Fibroblast of lung (primary cell): ENCODE measurements around the gene DISP3. TPM values are rescaled to one million over a fixed set of nuclear protein-coding genes. Genes with fewer than 3 reads are reported as not detected.

Experiments
- DNase-seq, 2 donors: peaks; one replicate each; pipeline versions ENCODE4 v3.0.0 to v3.0.0-alpha.2; 2010; ENCODE audit warnings: low read depth in 2 of 2
- H2AFZ ChIP-seq: 2 replicates; pipeline ENCODE4 v1.5.1; 2012; ENCODE audit warnings: low read length, control low read depth, inconsistent platforms
- H3K27ac ChIP-seq: 2 replicates; pipeline ENCODE4 v1.5.1; 2011; ENCODE audit warnings: low read length, control low read depth; ENCODE audit not compliant: insufficient read depth
- H3K27me3 ChIP-seq: 2 replicates; pipeline ENCODE4 v1.5.1; 2011; ENCODE audit warnings: mild to moderate bottlenecking, low read length; ENCODE audit not compliant: control insufficient read depth, insufficient read depth
- H3K36me3 ChIP-seq: 2 replicates; pipeline ENCODE4 v1.5.1; 2011; ENCODE audit warnings: low read length; ENCODE audit not compliant: control insufficient read depth, insufficient read depth
- H3K4me1 ChIP-seq: 2 replicates; pipeline ENCODE4 v1.5.1; 2011; ENCODE audit warnings: low read length; ENCODE audit not compliant: control insufficient read depth, insufficient read depth; ENCODE audit errors: extremely low read depth
- H3K4me2 ChIP-seq: 2 replicates; pipeline ENCODE4 v1.5.1; 2011; ENCODE audit warnings: low read length, control low read depth; ENCODE audit not compliant: insufficient read depth; ENCODE audit errors: extremely low read depth
- H3K4me3 ChIP-seq, 4 experiments: fragments of 200-600 bp in 1 of 4; sonication (generic) in 1 of 4; replicated peaks in 1 of 4; 2 replicates each; pipeline ENCODE4 v1.5.1; 2011 to 2016; ENCODE audit warnings: low read length in 4 of 4, low read depth in 3 of 4, mild to moderate bottlenecking in 3 of 4, control low read depth in 2 of 4, inconsistent platforms in 1 of 4, mixed read lengths in 1 of 4; ENCODE audit not compliant: insufficient read depth in 1 of 4; ENCODE audit errors: control extremely low read depth in 1 of 4
- H3K79me2 ChIP-seq: 2 replicates; pipeline ENCODE4 v1.5.1; 2012; ENCODE audit warnings: mild to moderate bottlenecking, low read length, inconsistent platforms; ENCODE audit not compliant: control insufficient read depth, insufficient read depth
- H3K9ac ChIP-seq: 2 replicates; pipeline ENCODE4 v1.5.1; 2011; ENCODE audit warnings: mild to moderate bottlenecking, low read length, control low read depth; ENCODE audit not compliant: insufficient read depth
- H3K9me3 ChIP-seq: 2 replicates; pipeline ENCODE4 v1.5.1; 2012; ENCODE audit warnings: low read depth, low read length; ENCODE audit not compliant: control insufficient read depth, insufficient read depth
- H4K20me1 ChIP-seq: 2 replicates; pipeline ENCODE4 v1.5.1; 2011; ENCODE audit warnings: low read length; ENCODE audit not compliant: control insufficient read depth, insufficient read depth; ENCODE audit errors: extremely low read depth
- CTCF ChIP-seq, 2 donors: IDR thresholded peaks in 1 of 2; conservative IDR thresholded peaks in 1 of 2; 1 replicate in 1 of 2; 2 replicates in 1 of 2; pipeline ENCODE4 v1.5.1; 2011 to 2012; ENCODE audit warnings: low read length in 2 of 2, control low read depth in 1 of 2, inconsistent platforms in 1 of 2, low read depth in 1 of 2, mild to moderate bottlenecking in 1 of 2
- EZH2 ChIP-seq: IDR thresholded peaks from 2 replicates; pipeline ENCODE4 v1.5.1; 2012; ENCODE audit warnings: low read length, control low read depth, mild to moderate bottlenecking; ENCODE audit errors: missing control alignments
- polyA plus RNA-seq, 2 donors: library from polyadenylated mRNA; depleted of rRNA in 1 of 2; stranded (reverse) in 1 of 2; unstranded in 1 of 2; fragments of >200 nt; gene quantifications; 2 replicates each; pipeline ENCODE4 v1.2.1, GENCODE V29; 2011 to 2012; ENCODE audit warnings: missing spikeins in 1 of 2
- total RNA-seq: library from RNA; depleted of rRNA; stranded (reverse); fragments of >200 nt; gene quantifications from 2 replicates; pipeline ENCODE4 v1.2.1, GENCODE V29; 2014

Gene DISP3
- total and polyA plus RNA-seq, 2 donors (not counting 1 experiment from before 2014, with no cell fraction given): 0.02 TPM; not detected in 1

DNA sequence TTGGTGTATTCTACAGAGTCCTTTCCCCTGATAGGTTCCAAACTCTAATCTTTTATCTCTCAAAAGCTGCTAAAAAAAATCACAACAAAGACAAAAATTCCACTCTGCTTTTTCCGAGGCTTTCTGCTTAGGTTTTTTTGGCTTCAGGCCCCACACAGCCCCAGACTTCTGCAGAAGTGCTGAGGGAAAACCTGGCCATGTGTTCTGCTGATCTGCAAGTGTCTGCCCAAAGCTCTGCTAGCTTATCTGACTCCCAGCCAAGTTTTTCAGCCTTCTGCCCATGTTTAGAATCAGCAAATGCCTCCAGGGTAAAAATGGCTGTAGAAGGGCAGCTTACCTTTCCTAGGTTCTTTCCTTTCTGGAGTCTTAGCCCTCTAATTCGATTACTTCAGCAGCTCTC is 28.4 kb downstream of the DISP3 start:
- no peak for DNase-seq
- Histone ChIP-seq H3K9ac (no peak overlapping the region), H3K27ac (no peak overlapping the region), H3K79me2 (no peaks in the 10 kb centered on the region), H2AFZ (no peak overlapping the region), H3K9me3 (no peaks in the 10 kb centered on the region), H3K36me3 (no peaks in the 10 kb centered on the region), H3K4me1 (no peaks in the 10 kb centered on the region), H4K20me1 (no peaks in the 10 kb centered on the region), H3K4me2 (no peak overlapping the region), H3K27me3 (no peaks in the 10 kb centered on the region), H3K4me3 (no peak overlapping the region)
- TF ChIP-seq EZH2 (no peak), CTCF (conservative IDR thresholded peaks at IDR 0.05 in 1 of 2, IDR thresholded peaks at IDR 0.05 in 1 of 2; ENCODE audit: low read depth in 1 of 2, low read length in 2 of 2) (no peak)

- Histone ChIP-seq H4K20me1 (no peaks in the 10 kb centered on the region), H3K27ac (no peak overlapping the region), H3K9ac (no peak overlapping the region), H2AFZ (no peak overlapping the region), H3K4me3 (no peak overlapping the region), H3K79me2 (no peaks in the 10 kb centered on the region), H3K9me3 (no peaks in the 10 kb centered on the region), H3K4me1 (no peaks in the 10 kb centered on the region), H3K4me2 (no peak overlapping the region), H3K27me3 (no peaks in the 10 kb centered on the region), H3K36me3 (no peaks in the 10 kb centered on the region)
- DNase-seq: no peak
- TF ChIP-seq EZH2 (no peak), CTCF (conservative IDR thresholded peaks at IDR 0.05 in 1 of 2, IDR thresholded peaks at IDR 0.05 in 1 of 2; ENCODE audit: low read depth in 1 of 2, low read length in 2 of 2) (no peak)
These were observed 34.7 kb downstream of the DISP3 start for GRCh38 chr1:11513681-11514080.

DNA sequence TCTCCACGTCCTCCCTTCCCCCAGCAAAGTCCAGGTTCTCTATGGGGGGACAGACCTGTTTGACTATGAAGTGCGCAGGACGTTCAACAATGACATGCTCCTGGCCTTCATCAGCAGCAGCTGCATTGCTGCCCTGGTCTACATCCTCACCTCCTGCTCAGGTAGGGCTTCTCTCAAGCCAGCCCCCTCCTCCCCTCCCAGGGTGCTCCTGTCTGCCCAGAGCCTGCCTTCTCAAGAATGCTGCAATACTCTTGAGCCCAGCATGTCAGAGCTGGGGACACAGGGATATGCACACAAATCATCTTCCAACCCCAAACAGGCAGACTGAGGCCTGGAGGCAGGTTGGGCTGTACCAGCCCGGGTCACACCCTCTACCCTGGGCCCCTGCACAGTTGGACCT is 35.4 kb downstream of the DISP3 start:
- TF ChIP-seq EZH2: no peak
- TF ChIP-seq CTCF (conservative IDR thresholded peaks at IDR 0.05 in 1 of 2, IDR thresholded peaks at IDR 0.05 in 1 of 2; ENCODE audit: low read depth in 1 of 2, low read length in 2 of 2): no peak
- DNase-seq: no peak
- Histone ChIP-seq H3K9ac (no peak overlapping the region), H3K9me3 (no peaks in the 10 kb centered on the region), H3K4me1 (no peaks in the 10 kb centered on the region), H3K27ac (no peak overlapping the region), H3K4me3 (no peak overlapping the region), H3K4me2 (no peak overlapping the region), H3K36me3 (no peaks in the 10 kb centered on the region), H3K79me2 (no peaks in the 10 kb centered on the region), H4K20me1 (no peaks in the 10 kb centered on the region), H3K27me3 (no peaks in the 10 kb centered on the region), H2AFZ (no peak overlapping the region)
